Osteoblast (primary cell): ENCODE data around the gene KCMF1. TPM values are rescaled to one million over a fixed set of nuclear protein-coding genes. Genes with fewer than 3 reads are reported as not detected.
A peak's percentile ranks its signal among the peaks of the same experiment; 100 is the strongest.

ENCODE experiments used
- DNase-seq: peaks from one replicate; pipeline ENCODE4 v3.0.0; 2011; ENCODE audit warnings: low spot score, mixed read lengths; ENCODE audit not compliant: insufficient read length; ENCODE audit errors: missing footprints
- H2AFZ ChIP-seq: 2 replicates; pipeline ENCODE4 v1.6.0; 2011; ENCODE audit warnings: mild to moderate bottlenecking, low read length
- H3K27ac ChIP-seq: 2 replicates; pipeline ENCODE4 v1.5.1; 2011; ENCODE audit warnings: mild to moderate bottlenecking, low read depth, low read length, moderate library complexity
- H3K27me3 ChIP-seq: 2 replicates; pipeline ENCODE4 v1.6.0; 2012; ENCODE audit warnings: mild to moderate bottlenecking, control low read depth, inconsistent platforms, low read length, moderate library complexity; ENCODE audit not compliant: insufficient read depth
- H3K36me3 ChIP-seq: 2 replicates; pipeline ENCODE4 v1.5.1; 2011; ENCODE audit warnings: mild to moderate bottlenecking, low read length, control low read depth, moderate library complexity; ENCODE audit not compliant: insufficient read depth
- H3K4me1 ChIP-seq: 2 replicates; pipeline ENCODE4 v1.5.1; 2011; ENCODE audit warnings: mild to moderate bottlenecking, low read length, control low read depth, moderate library complexity; ENCODE audit not compliant: insufficient read depth
- H3K4me2 ChIP-seq: 2 replicates; pipeline ENCODE4 v1.6.0; 2011; ENCODE audit warnings: mild to moderate bottlenecking, low read length; ENCODE audit not compliant: insufficient read depth
- H3K4me3 ChIP-seq: fragments of 200-600 bp; sonication (generic); 3 replicates; pipeline ENCODE4 v1.5.1; 2012; ENCODE audit warnings: mild to moderate bottlenecking, low read length, inconsistent platforms; ENCODE audit not compliant: insufficient read depth
- H3K79me2 ChIP-seq: 2 replicates; pipeline ENCODE4 v1.6.0; 2012; ENCODE audit warnings: mild to moderate bottlenecking, low read length, control low read depth, inconsistent platforms; ENCODE audit not compliant: insufficient read depth
- H3K9me3 ChIP-seq: 2 replicates; pipeline ENCODE4 v1.5.1; 2011; ENCODE audit warnings: low read depth, low read length, control low read depth
- H4K20me1 ChIP-seq: 2 replicates; pipeline ENCODE4 v1.6.0; 2012; ENCODE audit warnings: mild to moderate bottlenecking, low read length, control low read depth; ENCODE audit not compliant: insufficient read depth
- total RNA-seq: library from RNA; depleted of rRNA; stranded (reverse); fragments of >200 nt; gene quantifications from 2 replicates; pipeline ENCODE4 v1.2.3, GENCODE V29; 2012
- TF ChIP-seq, protein P1 (sequence below): IDR thresholded peaks from 2 replicates; pipeline ENCODE4 v1.5.1; 2011; ENCODE audit warnings: mild to moderate bottlenecking, low read depth, low read length, moderate library complexity; ENCODE audit errors: extremely low read depth

KCMF1 gene
- total RNA-seq, 1 donor: 74.2 TPM

DNA sequence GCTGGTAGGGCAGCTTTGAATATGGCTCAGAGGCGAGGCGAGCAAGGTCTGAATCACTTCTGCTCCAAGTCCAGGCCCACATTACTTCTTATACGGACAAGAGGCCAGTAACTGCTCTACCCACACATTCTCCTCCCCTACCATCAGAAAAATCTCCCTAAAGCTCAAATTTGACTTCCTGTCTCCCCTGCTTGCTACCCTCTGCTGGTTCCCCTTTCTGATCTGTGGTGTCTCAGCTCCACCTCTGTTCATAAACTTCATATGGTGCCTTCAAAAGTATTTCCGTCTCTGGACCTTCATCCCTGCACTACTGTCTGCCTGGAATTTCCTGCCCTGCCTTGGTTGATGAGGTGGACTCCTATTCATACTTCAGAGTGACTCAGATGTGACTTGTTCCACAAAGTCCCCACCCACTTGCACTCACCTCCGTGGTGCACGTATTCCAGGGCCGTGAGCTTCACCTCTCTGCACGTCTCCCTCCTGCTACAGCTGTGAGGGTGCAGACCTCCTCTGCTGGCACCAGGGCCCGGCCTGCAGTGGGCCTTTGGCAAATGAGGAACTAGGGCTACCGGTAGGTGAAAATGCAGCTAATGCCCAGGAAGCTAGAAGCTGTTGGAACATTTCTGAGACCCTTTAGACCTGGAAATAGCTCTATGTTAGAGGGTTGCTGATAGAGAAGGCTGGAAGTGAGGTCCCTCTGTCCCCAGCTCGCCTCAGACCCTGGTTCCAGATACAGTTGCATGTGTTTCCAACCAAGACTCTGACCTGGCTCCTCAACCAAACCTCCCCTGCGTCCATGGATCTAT lies 24.6 kb upstream of the KCMF1 start:
- H3K4me3 ChIP-seq: no peak overlapping the region

DNA sequence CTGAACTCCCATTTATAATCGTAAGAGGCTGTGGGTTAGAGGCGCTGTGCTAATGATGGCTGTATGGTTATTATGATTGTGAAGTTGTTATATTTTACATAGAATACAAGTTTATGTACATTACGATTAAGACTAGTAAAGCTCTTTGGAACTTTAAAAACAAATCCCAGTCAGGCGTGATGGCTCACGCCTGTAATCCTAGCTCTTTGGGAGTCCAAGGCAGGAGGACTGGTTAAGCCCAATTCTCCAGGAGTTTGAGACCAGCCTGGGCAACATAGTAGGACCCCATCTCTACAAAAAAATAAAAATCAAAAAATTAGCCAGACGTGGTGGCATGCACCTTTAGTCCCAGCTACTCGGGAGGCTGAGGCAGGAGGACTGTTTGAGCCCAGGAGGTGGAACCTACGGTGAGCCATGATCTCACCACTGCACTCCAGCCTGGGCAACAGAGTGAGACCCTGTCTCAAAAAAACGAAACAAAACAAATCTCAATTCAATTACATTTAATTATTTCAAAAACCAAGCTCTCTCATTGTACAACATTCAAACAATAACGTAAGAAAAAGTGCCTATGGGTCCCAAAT lies 23.9 kb upstream of the KCMF1 start:
- no peak for DNase-seq
- Histone ChIP-seq H4K20me1 (no peaks in the 10 kb centered on the region), H2AFZ (no peak overlapping the region), H3K4me1 (peaks cover 6% of the 10 kb centered on the region), H3K27me3 (no peaks in the 10 kb centered on the region), H3K27ac (no peak overlapping the region), H3K36me3 (no peaks in the 10 kb centered on the region), H3K9me3 (no peaks in the 10 kb centered on the region), H3K4me2 (no peak overlapping the region), H3K4me3 (no peak overlapping the region), H3K79me2 (no peaks in the 10 kb centered on the region)
- TF ChIP-seq, protein P1, sequence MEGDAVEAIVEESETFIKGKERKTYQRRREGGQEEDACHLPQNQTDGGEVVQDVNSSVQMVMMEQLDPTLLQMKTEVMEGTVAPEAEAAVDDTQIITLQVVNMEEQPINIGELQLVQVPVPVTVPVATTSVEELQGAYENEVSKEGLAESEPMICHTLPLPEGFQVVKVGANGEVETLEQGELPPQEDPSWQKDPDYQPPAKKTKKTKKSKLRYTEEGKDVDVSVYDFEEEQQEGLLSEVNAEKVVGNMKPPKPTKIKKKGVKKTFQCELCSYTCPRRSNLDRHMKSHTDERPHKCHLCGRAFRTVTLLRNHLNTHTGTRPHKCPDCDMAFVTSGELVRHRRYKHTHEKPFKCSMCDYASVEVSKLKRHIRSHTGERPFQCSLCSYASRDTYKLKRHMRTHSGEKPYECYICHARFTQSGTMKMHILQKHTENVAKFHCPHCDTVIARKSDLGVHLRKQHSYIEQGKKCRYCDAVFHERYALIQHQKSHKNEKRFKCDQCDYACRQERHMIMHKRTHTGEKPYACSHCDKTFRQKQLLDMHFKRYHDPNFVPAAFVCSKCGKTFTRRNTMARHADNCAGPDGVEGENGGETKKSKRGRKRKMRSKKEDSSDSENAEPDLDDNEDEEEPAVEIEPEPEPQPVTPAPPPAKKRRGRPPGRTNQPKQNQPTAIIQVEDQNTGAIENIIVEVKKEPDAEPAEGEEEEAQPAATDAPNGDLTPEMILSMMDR: no peak

More for the DNA sequence above, 24.6 kb upstream of the KCMF1 start:
- peak overlapping the region; percentile 69 for H3K4me2 ChIP-seq
- H2AFZ ChIP-seq: peak overlapping the region; percentile 93
- no peaks in the 10 kb centered on the region for H3K36me3 ChIP-seq
- no peaks in the 10 kb centered on the region for H4K20me1 ChIP-seq
- H3K27ac ChIP-seq: peak overlapping the region; percentile 74
- no peaks in the 10 kb centered on the region for H3K79me2 ChIP-seq
- H3K27me3 ChIP-seq: no peaks in the 10 kb centered on the region
- DNase-seq: peak; percentile 84
- H3K9me3 ChIP-seq: no peaks in the 10 kb centered on the region
- TF ChIP-seq, protein P1: no peak
- peaks cover 6% of the 10 kb centered on the region for H3K4me1 ChIP-seq

DNA sequence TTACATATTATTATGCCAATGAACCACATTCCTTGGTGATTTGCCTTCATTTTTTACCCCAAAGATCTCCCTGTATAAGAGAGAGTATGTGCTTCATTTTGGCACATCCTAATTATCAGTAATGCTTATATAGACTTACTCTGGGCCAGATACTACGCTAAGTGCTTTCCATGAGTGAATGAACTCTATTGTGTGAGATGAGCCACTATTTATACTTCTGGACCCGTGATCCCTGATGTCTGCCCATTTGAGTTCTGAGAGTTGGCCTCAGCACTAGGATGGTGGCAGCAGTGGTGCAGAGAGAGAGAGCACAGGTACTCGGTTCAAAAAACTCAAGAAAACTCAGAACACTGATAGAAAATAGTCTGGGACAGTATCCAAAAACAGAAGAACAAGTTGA lies 17.4 kb upstream of the KCMF1 start:
- peaks cover 10% of the 10 kb centered on the region for H3K4me1 ChIP-seq
- H3K27ac ChIP-seq: no peak overlapping the region
- DNase-seq: no peak
- no peaks in the 10 kb centered on the region for H3K79me2 ChIP-seq
- H3K4me3 ChIP-seq: no peak overlapping the region
- no peaks in the 10 kb centered on the region for H3K36me3 ChIP-seq
- H3K4me2 ChIP-seq: no peak overlapping the region
- H3K27me3 ChIP-seq: no peaks in the 10 kb centered on the region
- no peaks in the 10 kb centered on the region for H3K9me3 ChIP-seq
- TF ChIP-seq, protein P1: no peak
- no peaks in the 10 kb centered on the region for H4K20me1 ChIP-seq
- no peak overlapping the region for H2AFZ ChIP-seq

DNA sequence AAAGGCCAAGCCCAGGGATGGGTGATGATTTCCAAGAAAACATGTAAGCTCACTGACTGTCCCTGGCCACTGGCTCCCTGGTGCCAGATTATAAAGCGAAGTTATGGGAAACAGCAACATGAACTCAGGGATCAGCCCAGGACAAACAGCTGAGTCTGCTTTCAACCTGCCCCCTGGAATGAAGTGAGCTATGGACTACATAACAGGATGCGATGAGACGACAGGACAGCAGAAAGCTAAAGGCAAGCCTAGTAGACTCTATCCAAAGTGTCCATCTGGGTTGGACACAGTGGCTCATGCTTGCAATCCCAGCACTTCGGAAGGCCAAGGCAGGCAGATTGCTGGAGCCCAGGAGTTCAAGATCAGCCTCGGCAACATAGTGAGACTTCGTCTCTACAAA lies 16.6 kb upstream of the KCMF1 start:
- no peak overlapping the region for H3K27ac ChIP-seq
- no peaks in the 10 kb centered on the region for H3K9me3 ChIP-seq
- H3K36me3 ChIP-seq: no peaks in the 10 kb centered on the region
- no peak overlapping the region for H3K4me3 ChIP-seq
- H3K79me2 ChIP-seq: no peaks in the 10 kb centered on the region
- TF ChIP-seq, protein P1: no peak
- H4K20me1 ChIP-seq: no peaks in the 10 kb centered on the region
- no peak overlapping the region for H2AFZ ChIP-seq
- H3K4me1 ChIP-seq: peaks cover 18% of the 10 kb centered on the region
- H3K4me2 ChIP-seq: no peak overlapping the region
- H3K27me3 ChIP-seq: no peaks in the 10 kb centered on the region
- DNase-seq: no peak
